DMS114 treated with DMSO at 0.1 percent for 48 hours (cell line): ENCODE measurements around the gene ANKS1B.
"Not testable (repeated sequence)": the region's sequence is repeated elsewhere in the genome, so short reads cannot be mapped to it uniquely, and the experiment has no call there.

Experiments
- DNase-seq: peaks from one replicate; lab custom pipeline; 2025; ENCODE audit not compliant: unreplicated experiment; lab: John Stamatoyannopoulos, UW

The ANKS1B gene

DNA sequence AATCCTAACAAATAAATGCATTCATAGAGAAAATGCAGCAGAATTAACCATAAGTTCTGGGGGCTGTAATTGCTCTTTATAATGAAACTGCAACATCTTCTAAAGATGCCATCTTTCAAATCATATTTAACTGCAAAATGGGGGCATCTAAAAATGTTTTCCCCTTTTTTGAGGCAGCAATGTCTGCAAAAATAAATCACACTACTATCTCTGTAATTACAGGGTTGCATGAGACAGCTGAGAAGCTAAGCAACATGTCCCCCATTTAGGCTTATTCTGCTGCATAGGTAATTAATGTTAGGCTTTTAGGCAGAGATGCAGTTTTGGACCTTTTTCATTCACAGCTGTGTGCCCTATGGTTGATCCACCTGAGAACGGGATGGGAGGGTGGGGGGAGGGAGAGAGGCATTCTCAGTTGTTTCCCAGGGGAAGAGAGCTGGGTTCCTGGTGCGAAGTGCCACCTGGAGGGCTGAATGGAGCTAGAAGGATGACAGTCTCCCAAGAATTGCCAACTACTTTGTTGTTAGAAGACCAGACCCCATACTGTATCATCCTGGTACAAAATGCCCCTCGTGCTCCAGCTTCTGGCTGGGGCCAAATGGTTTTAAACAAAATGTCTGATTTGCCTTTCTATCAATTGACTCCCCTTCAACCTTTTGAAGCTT lies 1185.5 kb downstream of the ANKS1B start:
- no peak for DNase-seq

DNA sequence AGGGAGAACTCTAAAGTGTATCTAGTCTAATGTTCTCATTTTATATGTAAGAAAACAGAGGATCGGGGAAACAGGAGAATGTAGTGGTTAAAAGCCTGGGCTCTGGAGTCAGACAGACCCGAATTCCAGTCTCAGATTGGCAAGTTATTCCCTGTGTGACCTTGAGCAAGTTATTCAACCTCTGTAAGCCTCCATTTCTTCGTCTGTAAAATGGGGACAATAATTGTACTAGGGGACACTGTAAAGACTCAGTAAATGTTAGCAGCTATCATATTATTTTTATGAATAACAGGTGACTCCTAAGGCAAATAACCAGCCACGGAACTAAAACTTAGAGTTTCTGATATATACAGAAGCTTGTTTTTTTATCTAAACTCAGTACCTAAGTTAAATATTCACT lies 1187.5 kb downstream of the ANKS1B start:
- no peak for DNase-seq

GRCh38 chr12:98796745-98797144 lies 1188.0 kb downstream of the ANKS1B start:
- no peak for DNase-seq

- no peak for DNase-seq
These were observed 1191.6 kb downstream of the ANKS1B start for GRCh38 chr12:98793121-98793520.

DNA sequence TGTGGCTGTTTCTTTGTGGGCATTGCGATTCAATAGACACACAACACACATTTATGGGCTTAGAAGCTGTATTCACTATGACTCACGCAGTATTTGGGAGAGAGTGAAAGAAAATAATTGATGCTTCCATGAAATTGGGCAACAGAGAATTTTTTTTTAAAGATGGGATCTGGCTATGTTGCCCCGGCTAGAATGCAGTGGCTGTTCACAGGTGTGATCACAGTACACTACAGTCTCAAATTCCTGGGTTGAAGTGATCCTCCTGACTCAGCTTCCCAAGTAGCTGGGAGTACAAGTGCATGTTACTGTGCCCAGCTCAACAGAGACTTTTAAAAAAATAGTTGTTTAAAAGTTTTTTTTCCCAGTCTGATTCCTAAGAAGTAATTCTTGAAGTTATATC lies 1193.3 kb downstream of the ANKS1B start:
- no peak for DNase-seq

DNA sequence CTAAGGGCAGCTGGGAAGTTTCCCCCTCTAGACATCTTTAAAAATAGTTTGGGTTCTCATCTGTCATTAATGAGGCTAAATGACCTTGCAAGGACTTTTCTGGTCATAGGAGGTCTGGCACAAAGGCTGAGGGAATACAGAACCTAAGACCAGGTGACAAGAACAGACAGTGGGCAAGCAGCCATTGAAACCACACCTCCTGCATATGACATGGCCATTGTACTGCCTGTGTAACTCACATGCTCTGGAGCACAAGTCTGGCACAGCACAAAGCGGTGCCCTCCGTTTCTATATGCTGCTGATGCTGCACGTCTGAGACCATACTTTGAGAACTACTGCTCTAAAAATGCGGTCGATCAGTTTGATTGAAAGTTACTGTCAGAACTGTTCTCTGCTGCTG lies 1196.3 kb downstream of the ANKS1B start:
- no peak for DNase-seq

- no peak for DNase-seq
These were observed 1198.1 kb downstream of the ANKS1B start for GRCh38 chr12:98786653-98787052.

- no peak for DNase-seq
These were observed 1201.3 kb downstream of the ANKS1B start for GRCh38 chr12:98783420-98783819.

- no peak for DNase-seq
These were observed 1204.5 kb downstream of the ANKS1B start for GRCh38 chr12:98780261-98780660.

GRCh38 chr12:98772818-98773217 lies 1211.9 kb downstream of the ANKS1B start:
- no peak for DNase-seq

GRCh38 chr12:98771811-98772752 lies 1212.7 kb downstream of the ANKS1B start:
- no peak for DNase-seq

DNA sequence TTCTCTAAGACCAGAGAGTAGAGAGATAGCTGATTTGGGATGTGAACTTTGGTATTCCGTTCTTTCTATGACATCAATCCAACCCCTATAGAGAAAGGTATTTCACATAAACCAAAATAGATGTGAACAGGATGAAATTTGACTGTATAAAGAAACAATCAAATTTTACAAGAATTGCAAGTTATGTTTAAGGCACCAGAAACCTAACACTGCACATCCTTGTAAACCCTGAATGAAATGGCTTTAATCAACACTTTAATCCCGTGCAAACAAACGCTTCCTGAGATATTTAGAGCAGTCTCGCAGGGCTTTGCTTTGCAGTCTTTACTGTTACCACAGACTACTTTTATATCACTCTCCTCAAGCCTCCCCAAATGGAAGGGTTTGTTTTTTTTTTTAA lies 1214.5 kb downstream of the ANKS1B start:
- no peak for DNase-seq

GRCh38 chr12:98769068-98769467 lies 1215.7 kb downstream of the ANKS1B start:
- DNase-seq, result no peak

DNA sequence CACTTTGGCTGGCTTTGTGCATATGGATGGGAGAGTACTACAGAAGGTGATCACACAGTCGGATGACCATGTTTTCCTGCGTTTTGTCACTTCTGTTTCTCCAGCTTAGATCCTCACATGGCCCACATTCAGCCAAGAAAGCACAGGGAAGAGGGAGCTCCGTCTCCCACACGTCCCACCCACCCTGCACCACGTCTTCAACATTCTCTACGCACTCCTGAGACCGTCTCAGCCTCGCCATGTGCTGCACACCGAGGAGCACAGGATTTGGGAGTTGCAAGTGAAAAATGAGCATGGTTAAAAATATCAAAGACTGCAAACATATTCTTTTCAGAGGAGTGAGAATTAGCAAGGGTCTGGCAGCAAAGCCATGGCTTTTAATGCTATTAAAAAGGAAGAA lies 1217.5 kb downstream of the ANKS1B start:
- DNase-seq, result no peak

- DNase-seq, result no peak
These were observed 1221.1 kb downstream of the ANKS1B start for GRCh38 chr12:98763656-98764055.

GRCh38 chr12:98758331-98758730 lies 1226.4 kb downstream of the ANKS1B start:
- DNase-seq, result no peak

DNA sequence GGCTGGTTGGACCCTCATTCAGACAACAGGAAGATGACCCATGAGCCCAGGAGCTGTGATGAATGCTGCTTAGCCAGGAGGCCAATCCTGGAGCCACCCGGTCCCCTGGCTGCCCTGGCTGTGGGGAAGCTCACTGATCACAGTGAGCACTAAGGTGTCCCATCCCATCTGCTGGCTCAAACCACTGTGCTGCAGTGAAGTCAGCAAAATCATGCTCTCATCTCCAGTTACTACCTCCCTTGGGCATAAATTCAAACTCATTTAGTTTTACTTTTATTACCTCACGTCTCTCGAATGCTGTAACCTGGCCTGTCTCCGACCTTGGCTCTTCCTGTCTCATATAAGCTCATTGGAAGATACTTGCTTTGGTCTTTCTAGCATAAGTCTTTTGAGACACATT lies 1227.3 kb downstream of the ANKS1B start:
- DNase-seq, result no peak

GRCh38 chr12:98755855-98756254 lies 1228.9 kb downstream of the ANKS1B start:
- not testable (repeated sequence) for DNase-seq

DNA sequence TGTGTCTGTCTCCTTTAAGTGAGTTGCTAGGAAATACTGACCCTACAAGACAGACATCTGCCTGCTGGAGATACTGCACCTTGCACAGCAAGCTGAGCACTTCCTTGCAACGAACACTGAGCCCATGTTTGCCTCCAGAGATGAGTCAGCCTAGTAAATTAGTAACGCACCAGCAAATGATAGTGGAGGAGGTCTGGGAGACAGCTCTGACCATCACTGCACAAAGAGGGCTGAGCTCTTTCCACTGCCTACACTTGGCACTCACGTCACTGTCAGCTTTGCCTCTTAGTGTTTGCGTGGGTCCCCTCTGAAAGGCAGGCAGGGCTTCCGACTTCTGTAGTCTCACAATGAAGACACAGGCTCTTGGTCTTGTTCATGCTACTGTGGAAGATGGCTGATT lies 1230.6 kb downstream of the ANKS1B start:
- no peak for DNase-seq

DNA sequence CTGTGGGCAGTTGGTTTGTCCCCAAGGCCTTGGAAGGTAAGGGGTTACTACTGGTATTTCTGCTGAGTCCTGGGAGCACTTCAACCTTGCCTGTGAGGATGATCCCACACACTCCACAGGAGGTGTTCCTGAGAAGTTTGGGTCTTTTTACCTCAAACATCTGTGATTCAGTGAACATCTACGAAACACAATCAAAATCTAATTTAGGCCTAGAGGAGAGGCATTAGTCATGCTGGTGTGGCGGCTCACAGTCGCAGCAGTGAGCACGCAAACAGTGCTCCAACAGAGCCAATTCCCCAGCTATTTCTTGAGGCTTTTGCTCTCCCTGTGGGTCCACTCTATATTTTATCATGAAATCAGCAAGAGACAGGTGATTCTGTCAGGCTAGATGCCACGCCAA lies 1232.0 kb downstream of the ANKS1B start:
- no peak for DNase-seq

GRCh38 chr12:98751580-98752115 lies 1233.1 kb downstream of the ANKS1B start:
- no peak for DNase-seq

DNA sequence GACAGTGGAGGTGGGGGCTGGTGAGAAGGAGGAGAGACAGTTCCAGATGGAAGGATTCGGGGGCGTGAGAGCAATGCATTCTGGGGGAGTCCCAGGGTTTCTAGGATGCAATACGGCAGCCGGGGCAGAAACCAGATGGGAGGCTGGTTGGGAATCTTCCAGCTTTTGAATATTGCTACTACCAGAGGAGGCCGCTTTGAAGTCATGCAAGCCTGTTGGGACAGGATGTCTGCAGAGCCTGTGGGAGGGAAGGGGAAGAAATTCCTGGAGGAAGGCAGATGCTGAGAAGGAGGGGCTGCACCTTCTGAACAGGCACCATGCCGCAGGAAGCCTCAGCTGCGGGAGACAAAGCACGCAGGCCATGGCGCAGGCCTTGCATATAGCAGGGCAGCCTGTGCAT lies 1234.2 kb downstream of the ANKS1B start:
- no peak for DNase-seq
